LHCN-M2 (cell line): ENCODE measurements around the gene TSC1. TPM values are rescaled to one million over a fixed set of nuclear protein-coding genes. Genes with fewer than 3 reads are reported as not detected.
A peak's percentile ranks its signal among the peaks of the same experiment; 100 is the strongest.

Experiments used
- DNase-seq: peaks from one replicate; pipeline ENCODE4 v3.0.0-alpha.2; 2012; ENCODE audit warnings: low read depth
- total RNA-seq: library from RNA; depleted of rRNA; stranded (reverse); fragments of >200 nt; gene quantifications from 2 replicates; pipeline ENCODE4 v1.2.3, GENCODE V29; 2014

TSC1 gene
- total RNA-seq, 1 experiment from 2014 or later, result 27.4 TPM

GRCh38 chr9:132888151-132888550, 56.3 kb downstream of the TSC1 start:
- DNase-seq, result no peak

- no peak for DNase-seq
Observed at GRCh38 chr9:132887181-132888120, 57.0 kb downstream of the TSC1 start.

GRCh38 chr9:132886334-132886725, 58.1 kb downstream of the TSC1 start:
- no peak for DNase-seq

GRCh38 chr9:132885720-132886333, 58.6 kb downstream of the TSC1 start:
- DNase-seq, result no peak

- DNase-seq, result no peak
Observed at GRCh38 chr9:132883349-132884294, 60.8 kb downstream of the TSC1 start.

GRCh38 chr9:132882616-132883015, 61.8 kb downstream of the TSC1 start:
- DNase-seq, result no peak

GRCh38 chr9:132881826-132882225, 62.6 kb downstream of the TSC1 start:
- DNase-seq, result no peak

- DNase-seq, result no peak
Observed at GRCh38 chr9:132880324-132880661, 64.1 kb downstream of the TSC1 start.

GRCh38 chr9:132879457-132880323, 64.7 kb downstream of the TSC1 start:
- DNase-seq, result no peak

GRCh38 chr9:132878695-132879456, 65.5 kb downstream of the TSC1 start, which contains the start of gene SPACA9:
TSS of gene SPACA9 (plus strand) at chr9:132878898. CDS start at chr9:132883948, 5,050 bp downstream.
- DNase-seq, result peak; percentile 34

- peak; percentile 56 for DNase-seq
Observed at GRCh38 chr9:132877824-132878694, 66.4 kb downstream of the TSC1 start, which contains the start of gene AK8. TSS of gene AK8 (minus strand) at chr9:132878284. CDS start at chr9:132878255, 29 bp downstream.

- DNase-seq, result no peak
Observed at GRCh38 chr9:132877458-132877823, 67.0 kb downstream of the TSC1 start.

- DNase-seq, result no peak
Observed at GRCh38 chr9:132876849-132877248, 67.6 kb downstream of the TSC1 start.

- no peak for DNase-seq
Observed at GRCh38 chr9:132875159-132875558, 69.3 kb downstream of the TSC1 start.

- DNase-seq, result no peak
Observed at GRCh38 chr9:132873403-132873802, 71.0 kb downstream of the TSC1 start.

GRCh38 chr9:132869266-132869665, 75.2 kb downstream of the TSC1 start:
- no peak for DNase-seq

GRCh38 chr9:132866898-132867297, 77.5 kb downstream of the TSC1 start:
- no peak for DNase-seq

- no peak for DNase-seq
Observed at GRCh38 chr9:132864691-132865090, 79.7 kb downstream of the TSC1 start.

- no peak for DNase-seq
Observed at GRCh38 chr9:132864277-132864676, 80.1 kb downstream of the TSC1 start.
